Endodermal cell (in vitro differentiated cells): Measurements from ENCODE around the gene POMGNT1. TPM values are rescaled to one million over a fixed set of nuclear protein-coding genes. Genes with fewer than 3 reads are reported as not detected.

Source experiments
- DNase-seq: peaks from one replicate; pipeline ENCODE4 v3.0.0-alpha.2; 2017
- H3K27ac ChIP-seq: 2 replicates; pipeline ENCODE4 v1.5.1; 2013; ENCODE audit warnings: mild to moderate bottlenecking, low read depth, low read length, moderate library complexity
- H3K27me3 ChIP-seq: 2 replicates; pipeline ENCODE4 v1.6.1; 2013; ENCODE audit warnings: mild to moderate bottlenecking, low read length, moderate library complexity; ENCODE audit not compliant: insufficient read depth, control insufficient read depth, poor library complexity, severe bottlenecking
- H3K36me3 ChIP-seq: 2 replicates; pipeline ENCODE4 v1.7.0; 2013; ENCODE audit warnings: mild to moderate bottlenecking, low read length, moderate library complexity; ENCODE audit not compliant: control insufficient read depth, insufficient read depth
- H3K4me1 ChIP-seq: one replicate; pipeline ENCODE4 v1.7.0; 2013; ENCODE audit warnings: low read length; ENCODE audit not compliant: control insufficient read depth, insufficient read depth
- H3K4me3 ChIP-seq: 2 replicates; pipeline ENCODE4 v1.5.1; 2013; ENCODE audit warnings: mild to moderate bottlenecking, low read length, moderate library complexity
- H3K9ac ChIP-seq: 2 replicates; pipeline ENCODE4 v1.6.1; 2013; ENCODE audit warnings: mild to moderate bottlenecking, low read length, moderate library complexity; ENCODE audit not compliant: poor library complexity, severe bottlenecking; ENCODE audit errors: extremely low read depth
- H3K9me3 ChIP-seq: 2 replicates; pipeline ENCODE4 v1.6.1; 2013; ENCODE audit warnings: mild to moderate bottlenecking, low read length, moderate library complexity; ENCODE audit not compliant: control insufficient read depth
- H3K27ac Mint-ChIP-seq: 2 replicates; pipeline ENCODE4 v1.8.0; 2020; ENCODE audit warnings: mixed read lengths
- H3K27me3 Mint-ChIP-seq: 2 replicates; pipeline ENCODE4 v1.8.0; 2021; ENCODE audit warnings: mild to moderate bottlenecking, mixed read lengths; ENCODE audit not compliant: insufficient read depth
- H3K36me3 Mint-ChIP-seq: 2 replicates; pipeline ENCODE4 v1.8.0; 2020; ENCODE audit warnings: low read depth, mixed read lengths
- H3K4me1 Mint-ChIP-seq: 2 replicates; pipeline ENCODE4 v1.8.0; 2020; ENCODE audit warnings: mixed read lengths
- H3K4me3 Mint-ChIP-seq: 2 replicates; pipeline ENCODE4 v1.8.0; 2020; ENCODE audit warnings: mild to moderate bottlenecking, moderate library complexity, mixed read lengths
- H3K9me3 Mint-ChIP-seq: 2 replicates; pipeline ENCODE4 v1.8.0; 2020; ENCODE audit warnings: mild to moderate bottlenecking, mixed read lengths
- CTCF ChIP-seq: fragments of 200-600 bp; sonication (generic); conservative IDR thresholded peaks from 2 replicates; pipeline ENCODE4 v1.5.0; 2021; ENCODE audit warnings: antibody characterized with exemption, mild to moderate bottlenecking
- WGBS, 2 experiments: methylation state at CpG; one replicate each; pipeline versions ENCODE4 v1.1.5 to v1.1.7; 2013; ENCODE audit warnings: missing lambda C conversion rate in 2 of 2, mixed read lengths in 1 of 2; ENCODE audit not compliant: insufficient coverage in 1 of 2, insufficient read length in 1 of 2; 5-methylcytosine and 5-hydroxymethylcytosine counted together
- total RNA-seq, 2 donors: library from RNA; stranded (reverse); fragmentation: NEBNext Ultra II Directional in 1 of 2; extraction: Animal tissue kit (Norgen Biotek cat#: 25700) in 1 of 2; gene quantifications; 2 replicates in 1 of 2; 3 replicates in 1 of 2; pipeline ENCODE4 v1.2.1, GENCODE V29; 2021

POMGNT1 gene
- total RNA-seq, 2 donors from 2014 or later = 101 TPM

GRCh38 chr1:46187106-46187869, 10.9 kb downstream of the POMGNT1 start:
- DNase-seq = no peak
- Histone ChIP-seq H3K9ac (no peak overlapping the region), H3K9me3 (no peaks in the 10 kb centered on the region), H3K4me1 (no peaks in the 10 kb centered on the region), H3K27me3 (no peaks in the 10 kb centered on the region), H3K36me3 (peaks cover 37% of the 10 kb centered on the region), H3K4me3 (no peak overlapping the region), H3K27ac (no peak overlapping the region)
- H3K4me3 Mint-ChIP-seq = no peak overlapping the region
- WGBS, 2 experiments = 94 to 97% methylated on average over 6 to 8 of the region's 8 CpGs
- H3K27me3 Mint-ChIP-seq = no peaks in the 10 kb centered on the region
- no peak for TF ChIP-seq CTCF
- peaks cover 39% of the 10 kb centered on the region for H3K36me3 Mint-ChIP-seq
- H3K4me1 Mint-ChIP-seq = no peaks in the 10 kb centered on the region
- H3K27ac Mint-ChIP-seq = no peak overlapping the region
- H3K9me3 Mint-ChIP-seq = no peaks in the 10 kb centered on the region

- H3K9ac ChIP-seq = no peak overlapping the region
- Mint-ChIP-seq H3K27me3 (peaks cover 9% of the 10 kb centered on the region), H3K36me3 (peaks cover 31% of the 10 kb centered on the region), H3K27ac (no peak overlapping the region), H3K4me3 (no peak overlapping the region), H3K4me1 (peaks cover 3% of the 10 kb centered on the region), H3K9me3 (no peaks in the 10 kb centered on the region)
- peaks cover 33% of the 10 kb centered on the region for H3K36me3 ChIP-seq
- no peaks in the 10 kb centered on the region for H3K27me3 ChIP-seq
- no peak overlapping the region for H3K4me3 ChIP-seq
- no peak for DNase-seq
- no peak overlapping the region for H3K27ac ChIP-seq
- 83% methylated on average over 2 of the region's 2 CpGs for WGBS, 2 experiments
- H3K9me3 ChIP-seq = no peaks in the 10 kb centered on the region
- TF ChIP-seq CTCF = no peak
- no peaks in the 10 kb centered on the region for H3K4me1 ChIP-seq
Measured at GRCh38 chr1:46186076-46186475, 12.2 kb downstream of the POMGNT1 start.

- Histone ChIP-seq H3K4me1 (no peaks in the 10 kb centered on the region), H3K27me3 (no peaks in the 10 kb centered on the region), H3K27ac (no peak overlapping the region), H3K9ac (no peak overlapping the region), H3K4me3 (no peak overlapping the region), H3K36me3 (peaks cover 24% of the 10 kb centered on the region), H3K9me3 (no peaks in the 10 kb centered on the region)
- Mint-ChIP-seq H3K4me3 (no peak overlapping the region), H3K4me1 (peaks cover 6% of the 10 kb centered on the region), H3K27me3 (peaks cover 10% of the 10 kb centered on the region), H3K9me3 (no peaks in the 10 kb centered on the region), H3K36me3 (peaks cover 23% of the 10 kb centered on the region), H3K27ac (no peak overlapping the region)
- no peak for TF ChIP-seq CTCF
- no peak for DNase-seq
- 88 to 96% methylated on average over 2 to 7 of the region's 7 CpGs for WGBS, 2 experiments
Measured at GRCh38 chr1:46184920-46185658, 13.1 kb downstream of the POMGNT1 start.
